ENCODE measurements around the gene MMP20. TPM values are rescaled to one million over a fixed set of nuclear protein-coding genes. Genes with fewer than 3 reads are reported as not detected.

Gene MMP20
- polyA plus RNA-seq, 1 donor (not counting 4 experiments of a cell fraction or from before 2014, with no cell fraction given): not detected

DNA sequence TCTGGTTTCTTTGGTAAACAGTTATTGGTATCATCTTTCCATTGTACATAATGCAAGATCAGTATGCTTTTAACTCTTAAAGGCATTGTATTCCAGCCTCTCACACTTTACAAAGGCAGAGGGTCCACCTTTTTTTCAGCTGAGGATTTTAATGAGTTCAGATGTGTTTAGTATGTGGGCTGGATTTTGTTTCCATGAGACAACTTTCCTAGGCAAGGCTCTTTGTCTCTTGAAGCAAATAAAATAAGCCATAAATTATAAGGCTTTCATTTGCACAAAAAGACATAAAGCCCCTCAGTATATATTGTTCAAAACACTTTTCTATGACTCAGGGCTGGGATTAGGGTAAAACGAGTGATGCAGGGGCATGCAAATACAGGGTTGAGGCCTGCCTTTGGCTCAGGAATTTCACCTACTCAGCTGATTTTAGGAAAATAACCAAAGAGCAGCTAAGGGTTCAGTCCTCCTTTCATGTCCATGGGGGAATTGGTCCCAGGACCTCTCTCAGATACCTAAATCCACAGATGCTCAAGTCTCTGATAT lies 7.6 kb downstream of the MMP20 start:
- FAIRE-seq (no peak), DNase-seq (ENCODE audit: low read depth, low spot score) (no peak)
- no peak overlapping the region for H3K27ac ChIP-seq (ENCODE audit: control insufficient read depth, insufficient read depth, low read length)
- H4K20me1 ChIP-seq (ENCODE audit: control insufficient read depth, extremely low read depth, insufficient read depth, low read length): no peaks in the 10 kb centered on the region
- H3K4me1 ChIP-seq (ENCODE audit: control insufficient read depth, extremely low read depth, insufficient read depth, low read length): no peaks in the 10 kb centered on the region
- no peaks in the 10 kb centered on the region for H3K79me2 ChIP-seq (ENCODE audit: control insufficient read depth, insufficient read depth, low read length)
- TF ChIP-seq, protein P1, sequence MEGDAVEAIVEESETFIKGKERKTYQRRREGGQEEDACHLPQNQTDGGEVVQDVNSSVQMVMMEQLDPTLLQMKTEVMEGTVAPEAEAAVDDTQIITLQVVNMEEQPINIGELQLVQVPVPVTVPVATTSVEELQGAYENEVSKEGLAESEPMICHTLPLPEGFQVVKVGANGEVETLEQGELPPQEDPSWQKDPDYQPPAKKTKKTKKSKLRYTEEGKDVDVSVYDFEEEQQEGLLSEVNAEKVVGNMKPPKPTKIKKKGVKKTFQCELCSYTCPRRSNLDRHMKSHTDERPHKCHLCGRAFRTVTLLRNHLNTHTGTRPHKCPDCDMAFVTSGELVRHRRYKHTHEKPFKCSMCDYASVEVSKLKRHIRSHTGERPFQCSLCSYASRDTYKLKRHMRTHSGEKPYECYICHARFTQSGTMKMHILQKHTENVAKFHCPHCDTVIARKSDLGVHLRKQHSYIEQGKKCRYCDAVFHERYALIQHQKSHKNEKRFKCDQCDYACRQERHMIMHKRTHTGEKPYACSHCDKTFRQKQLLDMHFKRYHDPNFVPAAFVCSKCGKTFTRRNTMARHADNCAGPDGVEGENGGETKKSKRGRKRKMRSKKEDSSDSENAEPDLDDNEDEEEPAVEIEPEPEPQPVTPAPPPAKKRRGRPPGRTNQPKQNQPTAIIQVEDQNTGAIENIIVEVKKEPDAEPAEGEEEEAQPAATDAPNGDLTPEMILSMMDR (optimal IDR thresholded peaks at IDR 0.05 in 1 of 3, IDR thresholded peaks at IDR 0.05 in 1 of 3, conservative IDR thresholded peaks at IDR 0.05 in 1 of 3; ENCODE audit: extremely low read depth in 1 of 3, insufficient read depth in 2 of 3, low read length in 3 of 3): no peak
- no peak for TF ChIP-seq EZH2 (IDR thresholded peaks at IDR 0.05; ENCODE audit: low read length)
- no peak overlapping the region for H3K4me2 ChIP-seq (ENCODE audit: control insufficient read depth, extremely low read depth, insufficient read depth, low read depth, low read length)
- no peaks in the 10 kb centered on the region for H3K9me3 ChIP-seq (ENCODE audit: control insufficient read depth, low read depth, low read length)
- dilution Hi-C loops (cut with MboI; ENCODE audit: extremely low pct_ligation_motif_present, low sequenced_read_pairs): no loop called here
- H3K4me3 ChIP-seq (ENCODE audit: control insufficient read depth in 2 of 3, extremely low read depth in 1 of 3, insufficient read depth in 2 of 3, low read depth in 1 of 3, low read length in 3 of 3): no peak overlapping the region
- H3K27me3 ChIP-seq (ENCODE audit: control insufficient read depth, extremely low read depth, insufficient read depth, low read length): no peaks in the 10 kb centered on the region
- H3K36me3 ChIP-seq (ENCODE audit: control insufficient read depth in 2 of 2, extremely low read depth in 1 of 2, insufficient read depth in 2 of 2, low read length in 2 of 2): no peaks in the 10 kb centered on the region
- no peaks in the 10 kb centered on the region for H3K9me1 ChIP-seq (ENCODE audit: control insufficient read depth, extremely low read depth, insufficient read depth, low read length)
- H2AFZ ChIP-seq (ENCODE audit: control insufficient read depth, low read length): no peak overlapping the region
- H3K9ac ChIP-seq (ENCODE audit: control insufficient read depth, extremely low read depth, insufficient read depth, low read length): no peak overlapping the region

DNA sequence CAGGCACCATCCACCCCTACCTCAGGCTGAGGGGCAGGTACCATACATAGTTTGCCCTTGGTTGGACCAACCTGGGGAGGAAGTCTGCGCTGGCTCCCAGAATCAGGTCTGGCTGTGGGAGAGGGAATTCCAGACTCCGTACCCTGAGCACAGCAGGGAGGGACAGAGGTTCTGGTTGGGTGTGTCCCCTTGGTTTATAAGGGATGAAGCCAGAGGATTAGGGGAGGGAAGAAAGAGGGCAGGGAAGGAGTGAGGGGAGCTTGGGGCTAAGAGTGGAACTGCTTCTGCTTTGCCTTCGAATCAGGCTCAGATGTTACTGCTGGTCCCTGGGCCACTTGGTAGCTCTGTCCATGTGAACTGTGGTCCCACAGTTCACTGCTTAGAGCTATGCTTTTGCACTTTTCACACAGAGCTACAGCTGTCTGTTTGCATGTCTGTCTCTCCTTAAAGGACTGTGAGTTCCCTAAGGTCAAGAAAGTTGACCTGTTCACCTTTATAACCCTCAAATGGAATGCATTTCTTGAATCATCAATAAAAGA lies 9.2 kb downstream of the MMP20 start:
- Histone ChIP-seq H3K27me3 (ENCODE audit: control insufficient read depth, extremely low read depth, insufficient read depth, low read length) (no peaks in the 10 kb centered on the region), H2AFZ (ENCODE audit: control insufficient read depth, low read length) (no peak overlapping the region), H3K79me2 (ENCODE audit: control insufficient read depth, insufficient read depth, low read length) (no peaks in the 10 kb centered on the region), H3K4me1 (ENCODE audit: control insufficient read depth, extremely low read depth, insufficient read depth, low read length) (no peaks in the 10 kb centered on the region), H3K9ac (ENCODE audit: control insufficient read depth, extremely low read depth, insufficient read depth, low read length) (no peak overlapping the region), H3K36me3 (ENCODE audit: control insufficient read depth in 2 of 2, extremely low read depth in 1 of 2, insufficient read depth in 2 of 2, low read length in 2 of 2) (no peaks in the 10 kb centered on the region), H3K9me3 (ENCODE audit: control insufficient read depth, low read depth, low read length) (no peaks in the 10 kb centered on the region), H3K4me3 (ENCODE audit: control insufficient read depth in 2 of 3, extremely low read depth in 1 of 3, insufficient read depth in 2 of 3, low read depth in 1 of 3, low read length in 3 of 3) (no peak overlapping the region), H4K20me1 (ENCODE audit: control insufficient read depth, extremely low read depth, insufficient read depth, low read length) (no peaks in the 10 kb centered on the region), H3K27ac (ENCODE audit: control insufficient read depth, insufficient read depth, low read length) (no peak overlapping the region), H3K9me1 (ENCODE audit: control insufficient read depth, extremely low read depth, insufficient read depth, low read length) (no peaks in the 10 kb centered on the region), H3K4me2 (ENCODE audit: control insufficient read depth, extremely low read depth, insufficient read depth, low read depth, low read length) (no peak overlapping the region)
- dilution Hi-C loops (cut with MboI; ENCODE audit: extremely low pct_ligation_motif_present, low sequenced_read_pairs): no loop called here
- FAIRE-seq (no peak), DNase-seq (ENCODE audit: low read depth, low spot score) (no peak)
- TF ChIP-seq, protein P1 (optimal IDR thresholded peaks at IDR 0.05 in 1 of 3, IDR thresholded peaks at IDR 0.05 in 1 of 3, conservative IDR thresholded peaks at IDR 0.05 in 1 of 3; ENCODE audit: extremely low read depth in 1 of 3, insufficient read depth in 2 of 3, low read length in 3 of 3): no peak
- TF ChIP-seq EZH2 (IDR thresholded peaks at IDR 0.05; ENCODE audit: low read length): no peak
